HG03103 (cell line): ENCODE measurements around the gene USP19.

Experiments
- ATAC-seq: cut with Tn5 transposase; IDR thresholded peaks from one replicate; pipeline ENCODE4 v1.9.1; 2021; ENCODE audit warnings: low read depth; ENCODE audit not compliant: unreplicated experiment

USP19 gene

GRCh38 chr3:49120438-49121131, at the start of gene USP19:
TSS of gene USP19 (minus strand) at chr3:49120823. CDS start at chr3:49119145, 1,678 bp downstream.
- peak; percentile 77 for ATAC-seq

- ATAC-seq, result no peak
These were observed 46.3 kb upstream of the USP19 start for GRCh38 chr3:49166752-49167556.

DNA sequence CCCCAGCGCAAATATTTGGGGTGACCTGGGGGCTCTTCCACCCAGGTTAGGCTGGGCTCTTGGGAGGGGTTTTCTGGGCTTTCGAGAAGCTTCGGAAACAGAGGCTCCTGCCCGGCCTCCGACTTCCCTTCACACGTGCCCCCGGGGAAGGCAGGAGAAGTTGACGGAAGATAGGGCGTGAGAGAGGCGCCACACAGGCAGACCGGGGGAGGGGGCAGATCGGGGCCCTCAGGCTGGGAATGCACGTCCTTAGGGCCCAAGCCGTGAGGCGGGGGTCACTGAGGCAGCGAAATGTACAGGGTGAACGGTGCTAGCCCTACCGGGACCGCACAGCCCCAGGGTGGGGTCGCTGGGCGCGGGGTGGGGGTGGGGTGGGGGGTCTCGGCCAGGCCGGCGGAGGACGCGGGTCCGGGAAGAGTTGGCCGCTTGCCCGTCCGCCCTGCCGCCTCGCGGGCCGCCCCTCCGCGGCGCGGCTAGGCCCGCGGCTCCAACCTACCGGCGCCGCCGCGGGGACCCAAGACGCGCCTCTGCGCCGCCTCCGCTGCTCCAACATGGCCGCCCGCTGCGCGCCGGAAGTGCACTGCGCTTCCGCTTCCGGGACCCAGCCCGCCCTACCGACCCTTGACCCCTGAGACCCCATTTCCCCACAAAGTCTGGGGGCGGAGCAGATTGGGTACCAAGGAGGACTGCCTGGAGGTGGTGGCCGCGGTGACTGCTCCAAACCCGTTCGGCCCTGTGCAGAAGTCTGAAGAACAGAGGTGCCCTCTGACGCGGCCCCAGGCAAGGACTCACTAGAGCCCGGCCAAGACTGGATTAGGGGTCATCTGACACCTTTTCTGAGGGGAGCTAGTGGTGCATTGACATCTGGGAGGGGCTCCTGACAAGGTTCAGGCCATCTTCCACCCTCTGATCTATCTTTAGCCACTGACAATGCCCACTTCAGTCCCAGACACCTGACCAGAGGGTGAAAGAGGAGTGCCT, 45.4 kb upstream of the USP19 start, which contains the start of gene CCDC71:
Gene CCDC71 (minus strand): TSS at position 561 of the 981 bp plus-strand sequence. CDS start 2,123 bp downstream, outside the sequence.
- ATAC-seq, result peak; percentile 50

DNA sequence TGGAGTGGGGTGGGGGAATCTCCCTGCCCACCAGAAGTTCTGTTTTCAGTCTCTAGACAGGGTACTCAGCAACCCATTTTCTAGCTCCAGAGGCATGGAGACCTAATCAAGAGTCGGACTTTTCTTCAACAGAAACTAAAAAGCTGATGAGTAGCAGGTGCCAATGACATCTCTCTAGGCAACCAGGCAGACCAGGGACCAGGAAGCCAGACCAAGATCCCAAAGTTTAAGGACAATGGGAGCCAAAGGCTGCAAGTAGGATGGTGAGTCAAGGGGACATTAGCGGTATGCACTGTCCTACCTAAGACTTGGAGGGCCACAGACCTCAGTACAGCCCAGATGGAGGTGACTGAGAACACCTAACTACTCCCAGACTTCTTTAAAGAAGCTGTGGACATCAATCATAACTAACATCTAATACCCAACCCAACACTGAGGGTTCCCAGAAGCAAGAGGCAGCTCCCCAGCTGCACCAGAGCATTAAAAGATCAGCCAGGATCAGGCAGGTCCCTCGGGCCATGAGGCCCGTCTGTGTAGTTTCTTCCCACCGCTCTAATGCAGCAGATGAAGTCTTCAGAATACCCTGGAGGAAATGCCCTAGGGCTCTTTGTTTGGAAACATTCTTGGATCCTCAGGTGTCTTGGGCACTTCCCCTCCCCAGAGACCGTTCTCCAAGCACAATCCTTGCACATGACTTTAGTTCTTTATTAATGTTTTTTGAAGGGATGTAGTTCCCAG, 44.5 kb upstream of the USP19 start:
- ATAC-seq, result no peak

DNA sequence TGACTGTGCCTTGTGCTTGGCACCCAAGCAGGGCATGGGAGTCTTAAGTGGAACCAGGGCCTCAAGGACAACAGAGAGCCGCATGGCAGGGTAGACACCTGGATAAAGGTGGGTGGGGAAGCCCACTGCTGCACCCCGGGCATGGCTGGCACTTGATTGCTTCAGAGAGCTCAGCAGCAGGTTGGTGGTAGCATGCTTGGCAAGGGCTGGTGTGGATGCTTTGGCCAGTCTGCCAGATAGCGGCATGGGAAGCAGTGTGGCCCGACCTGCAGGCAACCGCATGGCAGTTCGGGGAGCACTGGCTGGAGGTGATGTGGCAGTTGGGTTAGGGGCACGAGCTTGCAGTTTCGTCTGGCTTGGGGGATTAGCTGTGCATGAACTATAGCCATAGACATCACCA, 43.0 kb upstream of the USP19 start:
- ATAC-seq, result no peak

DNA sequence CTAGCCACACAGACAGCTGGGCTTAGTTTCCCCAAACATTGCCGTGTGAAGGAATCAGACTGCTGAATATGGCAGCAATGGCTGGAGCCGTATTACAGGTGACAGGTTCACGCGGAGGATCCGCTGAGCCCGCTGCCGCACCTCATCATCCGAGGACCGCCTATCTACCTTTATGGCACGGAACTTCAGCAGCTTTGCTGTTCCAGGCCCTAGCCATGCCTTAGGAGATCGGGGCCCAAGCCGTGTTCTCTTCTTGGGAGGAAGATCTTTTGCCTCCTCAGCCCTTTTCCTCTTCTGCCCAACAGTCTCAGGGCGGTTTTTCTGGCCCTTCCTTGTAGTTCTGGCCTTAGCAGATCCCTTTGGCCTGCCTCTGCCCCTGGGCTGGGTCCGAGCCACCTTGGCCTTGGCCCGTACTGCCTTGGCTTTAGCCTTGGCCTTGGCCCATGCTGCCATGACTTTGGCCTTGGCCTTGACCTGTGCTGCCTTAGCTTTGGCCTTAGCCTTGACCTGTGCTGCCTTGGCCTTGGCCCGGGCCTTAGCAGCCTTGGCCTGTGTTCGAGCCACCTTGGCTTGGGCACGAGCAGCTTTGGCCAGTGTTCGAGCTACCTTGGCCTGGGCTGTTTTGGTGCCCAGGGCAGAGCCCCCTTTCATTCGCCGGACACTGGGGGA, 42.3 kb upstream of the USP19 start:
- no peak for ATAC-seq

GRCh38 chr3:49161808-49162530, 41.3 kb upstream of the USP19 start:
- ATAC-seq, result no peak

- no peak for ATAC-seq
These were observed 40.6 kb upstream of the USP19 start for GRCh38 chr3:49161197-49161596.

GRCh38 chr3:49158792-49159191, 38.2 kb upstream of the USP19 start:
- no peak for ATAC-seq

- ATAC-seq, result no peak
These were observed 37.6 kb upstream of the USP19 start for GRCh38 chr3:49158103-49158709.

DNA sequence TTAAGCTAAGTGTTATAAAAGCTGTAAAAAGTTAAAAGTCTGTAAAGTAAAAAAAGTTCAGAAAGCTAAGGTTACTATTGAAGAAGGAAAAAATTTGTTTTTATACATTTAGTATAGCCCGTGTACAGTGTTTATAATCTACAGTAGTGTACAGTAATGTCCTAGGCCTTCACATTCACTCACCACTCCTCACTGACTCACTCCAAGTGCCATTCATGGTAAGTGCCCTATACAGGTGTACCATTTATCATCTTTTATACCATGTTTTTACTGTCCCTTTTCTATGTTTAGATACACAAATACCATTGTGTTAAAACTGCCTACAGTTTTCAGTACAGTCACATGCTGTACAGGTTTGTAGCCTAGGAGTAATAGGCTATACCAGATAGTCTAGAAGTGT, 36.7 kb upstream of the USP19 start:
- ATAC-seq, result no peak

GRCh38 chr3:49153349-49153912, 32.8 kb upstream of the USP19 start:
- ATAC-seq, result no peak

GRCh38 chr3:49151610-49152009, 31.0 kb upstream of the USP19 start:
- no peak for ATAC-seq

DNA sequence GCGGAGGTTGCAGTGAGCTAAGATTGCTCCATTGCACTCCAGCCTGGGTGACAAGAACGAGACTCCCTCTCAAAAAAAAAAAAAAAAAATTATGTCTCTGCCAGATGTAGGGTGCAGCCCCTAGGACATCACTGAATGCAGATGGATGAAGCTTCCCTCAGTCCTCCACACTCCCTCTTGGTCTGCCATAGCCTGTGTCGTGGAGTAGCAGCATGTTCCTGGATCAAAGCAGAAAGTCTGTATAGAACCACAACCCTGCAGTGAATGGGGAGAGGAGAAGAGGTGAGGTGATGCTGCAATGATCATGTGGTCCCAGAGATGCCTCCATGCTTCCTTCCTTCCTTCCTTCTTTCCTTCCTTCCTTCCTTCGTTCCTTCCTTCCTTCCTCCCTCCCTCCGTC, 27.5 kb upstream of the USP19 start:
- no peak for ATAC-seq

GRCh38 chr3:49140080-49140479, 19.5 kb upstream of the USP19 start:
- no peak for ATAC-seq

- no peak for ATAC-seq
These were observed 14.9 kb upstream of the USP19 start for GRCh38 chr3:49135499-49135898.

- no peak for ATAC-seq
These were observed 14.0 kb upstream of the USP19 start for GRCh38 chr3:49134471-49135265.
